ELR (cell line): Measurements from ENCODE around the gene MYO1E.
A peak's percentile ranks its signal among the peaks of the same experiment; 100 is the strongest.
"Not testable (repeated sequence)": the region's sequence is repeated elsewhere in the genome, so short reads cannot be mapped to it uniquely, and the experiment has no call there.

ENCODE experiments used
- DNase-seq: peaks from one replicate; pipeline ENCODE4 v3.0.0-alpha.2; 2015; ENCODE audit warnings: low read depth

MYO1E gene

GRCh38 chr15:59387196-59387878 is 14.7 kb upstream of the MYO1E start:
- DNase-seq: not testable (repeated sequence)

DNA sequence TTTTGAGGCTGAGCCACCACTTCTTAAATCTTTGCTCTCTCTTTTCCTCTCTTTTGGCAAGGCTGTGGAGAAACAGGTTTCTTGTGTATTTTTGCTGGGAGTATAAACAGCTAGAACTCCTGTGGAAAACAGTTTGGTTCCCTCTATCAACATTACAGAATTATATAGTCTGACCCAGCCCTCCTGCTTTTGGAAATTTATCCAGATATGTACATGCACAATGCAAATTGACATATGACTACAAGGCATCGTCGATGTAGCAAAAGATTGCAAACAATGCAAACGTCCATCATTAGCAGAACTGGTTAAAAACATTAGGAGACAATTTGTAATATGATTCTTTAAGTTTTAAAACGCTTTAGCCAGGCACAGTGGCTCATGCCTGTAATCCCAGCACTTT is 12.5 kb upstream of the MYO1E start:
- DNase-seq: no peak

DNA sequence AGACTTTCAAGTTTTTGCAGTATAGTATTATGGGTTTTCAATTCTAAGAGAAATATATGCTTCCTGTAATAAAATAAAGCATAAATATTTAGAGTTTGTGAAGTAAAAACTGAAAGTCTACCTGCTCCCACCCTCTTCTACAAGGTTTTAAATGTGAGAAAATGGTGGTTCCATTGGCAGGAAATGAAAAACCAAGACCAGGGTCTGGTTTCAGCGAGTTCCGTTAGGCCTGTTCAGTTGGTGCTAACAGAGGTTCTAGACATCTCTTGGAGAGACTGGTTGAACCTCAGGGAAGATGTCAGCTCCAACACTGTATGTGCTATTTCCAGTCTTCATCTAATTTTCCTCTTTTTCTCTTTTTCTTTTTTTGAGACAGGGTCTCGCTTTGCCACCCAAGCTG is 11.8 kb upstream of the MYO1E start:
- DNase-seq: no peak

DNA sequence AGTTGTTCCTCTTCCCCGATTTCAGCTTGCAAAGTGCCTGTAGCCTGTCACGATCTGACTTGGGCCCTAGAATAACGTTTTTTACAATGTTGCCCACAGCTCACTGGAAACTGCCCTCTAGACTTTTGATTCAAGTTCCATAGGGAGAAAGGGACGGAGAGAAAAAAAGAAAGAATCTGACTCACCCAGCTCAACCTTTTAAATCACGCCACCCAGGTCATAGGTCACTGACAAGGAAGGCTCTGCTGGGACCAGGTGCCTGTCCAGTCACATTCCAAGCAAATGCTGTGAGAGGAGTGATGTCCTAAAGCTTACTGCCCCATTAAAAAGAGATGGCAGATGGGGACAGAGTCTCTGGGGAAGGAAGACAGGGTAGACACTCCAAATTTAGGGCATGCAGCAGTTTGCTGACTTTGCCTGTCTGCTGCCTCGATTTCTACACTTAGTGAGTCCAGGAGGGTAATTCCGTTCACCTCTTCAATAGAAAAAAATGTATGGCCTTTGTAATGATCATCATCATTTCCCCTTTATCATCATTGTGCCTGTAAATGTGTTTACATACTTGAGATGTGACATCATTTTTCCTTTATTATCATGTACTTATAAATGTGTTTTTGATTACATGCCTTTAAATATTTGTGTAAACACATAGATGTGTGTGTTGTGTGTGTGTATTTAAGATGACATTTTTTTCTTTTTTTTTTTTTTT is 8.4 kb upstream of the MYO1E start:
- DNase-seq: peak; percentile 55

DNA sequence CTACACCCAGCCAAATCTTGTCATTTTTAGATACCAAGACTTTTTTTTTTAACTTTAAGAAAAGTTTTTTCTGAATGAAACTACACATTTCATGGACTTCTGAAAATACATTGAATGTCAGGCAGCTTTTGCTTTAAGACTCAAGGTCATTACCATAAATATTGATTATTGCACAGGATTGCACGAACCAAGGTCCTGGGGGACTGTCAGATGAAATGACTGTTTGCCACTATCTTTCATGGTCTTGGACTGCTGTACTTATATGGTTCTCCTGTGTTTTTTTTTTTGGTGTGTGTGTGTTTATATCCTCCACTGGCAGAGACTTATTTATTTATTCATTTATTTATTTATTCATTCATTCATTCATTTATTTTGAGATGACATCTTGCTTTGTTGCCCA is 6.9 kb upstream of the MYO1E start:
- no peak for DNase-seq

DNA sequence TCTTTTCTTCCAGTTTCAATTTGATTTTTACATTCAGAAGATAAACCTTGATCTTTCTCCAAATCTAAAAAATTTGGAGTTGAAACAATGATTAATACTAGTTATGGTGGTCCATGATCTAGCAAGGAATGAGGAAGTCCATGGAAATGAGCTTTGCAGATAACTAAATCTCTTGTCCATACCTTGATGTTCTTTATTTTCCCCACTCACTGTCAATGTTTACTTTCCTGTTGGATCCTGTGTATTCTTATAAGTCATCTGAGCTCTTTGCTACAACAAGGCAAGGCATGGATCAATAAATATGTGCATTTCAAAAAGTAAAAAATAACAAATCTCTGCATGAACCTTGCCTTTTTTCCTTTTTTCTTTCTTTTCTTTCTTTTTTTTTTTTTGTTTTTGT is 6.2 kb upstream of the MYO1E start:
- no peak for DNase-seq

DNA sequence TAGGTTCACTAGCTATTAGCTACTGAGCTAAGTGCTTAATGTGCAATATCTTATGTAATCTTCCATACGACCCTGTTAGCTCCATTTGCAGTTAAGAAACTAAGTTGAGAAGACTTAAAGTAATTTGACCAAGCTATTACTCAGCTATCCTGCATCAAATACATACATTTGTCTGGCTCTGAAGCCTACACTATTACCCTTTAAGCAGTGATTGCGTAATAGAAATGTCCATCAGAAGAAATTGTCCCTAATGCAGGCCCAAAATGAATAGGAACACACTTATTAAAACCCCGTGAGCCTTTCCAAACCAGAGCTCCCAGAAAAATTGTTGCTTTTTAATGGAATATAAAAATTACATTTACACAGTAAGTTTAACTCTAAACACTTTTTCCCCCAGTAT is 5.3 kb upstream of the MYO1E start:
- DNase-seq: no peak

DNA sequence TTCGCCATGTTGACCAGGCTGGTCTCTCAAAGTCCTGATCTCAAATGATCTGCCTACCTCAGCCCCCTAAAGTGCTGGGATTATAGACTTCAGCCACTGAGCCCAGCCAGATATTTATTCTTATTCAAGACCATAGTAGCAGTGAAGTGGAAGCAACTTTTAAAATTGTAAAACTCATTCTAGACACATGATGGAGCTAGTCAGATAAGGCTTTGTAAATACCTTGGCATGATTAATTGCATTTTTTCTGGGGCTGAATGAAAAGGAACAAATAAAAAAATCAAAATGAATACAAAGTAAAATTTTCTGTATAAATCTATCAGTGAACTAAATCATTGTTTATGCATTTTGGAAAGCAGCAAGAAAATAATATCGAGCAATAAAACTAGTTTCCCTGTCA is 4.1 kb upstream of the MYO1E start:
- peak; percentile 29 for DNase-seq

- no peak for DNase-seq
Observed at GRCh38 chr15:59373215-59373614, 544 bp upstream of the MYO1E start.

DNA sequence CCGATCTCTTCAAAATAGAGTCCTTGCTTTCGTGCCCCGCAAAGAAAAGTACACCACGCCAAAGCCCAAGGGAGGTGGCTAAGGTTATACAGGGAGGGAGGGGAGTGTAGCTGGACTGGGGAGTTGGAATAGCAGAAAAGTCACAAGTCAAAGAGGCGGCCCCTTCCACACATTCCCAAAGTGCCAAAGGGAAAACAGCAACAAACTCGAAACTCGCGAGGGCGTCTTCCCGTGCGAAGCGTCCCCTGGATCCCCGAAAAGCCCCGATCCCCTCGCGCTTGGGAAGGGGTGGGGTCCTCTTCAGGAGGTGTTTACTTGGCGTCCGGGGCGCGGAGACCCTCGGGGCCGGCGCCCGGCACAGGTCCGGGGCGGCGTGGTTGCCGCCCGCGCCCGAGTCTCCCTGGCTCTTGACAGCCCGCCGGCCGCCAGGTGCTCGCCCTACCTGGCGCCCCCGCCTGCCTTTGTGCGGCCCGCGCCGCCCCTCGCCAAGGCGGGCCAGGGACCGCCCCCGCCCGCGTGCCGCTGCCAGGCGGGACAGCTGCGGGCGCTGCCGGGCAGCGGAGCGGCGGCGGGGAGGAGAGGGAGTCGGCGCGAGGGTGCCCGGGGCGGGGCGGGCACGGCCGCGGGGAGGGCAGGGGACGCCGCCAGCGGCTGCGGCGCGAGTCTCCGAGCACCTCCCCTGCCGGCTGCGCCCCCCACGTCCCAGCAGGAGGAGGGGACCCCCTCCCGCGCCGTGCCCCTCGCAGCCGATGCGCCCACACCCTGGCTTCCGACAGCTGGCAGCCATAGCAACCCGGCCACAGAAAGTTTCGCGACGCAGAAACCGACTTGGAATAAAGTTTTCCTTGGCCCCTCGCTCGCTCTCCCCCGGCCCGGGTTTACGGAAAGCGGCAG is 966 bp downstream of the MYO1E start:
- peak; percentile 42 for DNase-seq

GRCh38 chr15:59369597-59369996 is 3.1 kb downstream of the MYO1E start:
- peak; percentile 59 for DNase-seq

DNA sequence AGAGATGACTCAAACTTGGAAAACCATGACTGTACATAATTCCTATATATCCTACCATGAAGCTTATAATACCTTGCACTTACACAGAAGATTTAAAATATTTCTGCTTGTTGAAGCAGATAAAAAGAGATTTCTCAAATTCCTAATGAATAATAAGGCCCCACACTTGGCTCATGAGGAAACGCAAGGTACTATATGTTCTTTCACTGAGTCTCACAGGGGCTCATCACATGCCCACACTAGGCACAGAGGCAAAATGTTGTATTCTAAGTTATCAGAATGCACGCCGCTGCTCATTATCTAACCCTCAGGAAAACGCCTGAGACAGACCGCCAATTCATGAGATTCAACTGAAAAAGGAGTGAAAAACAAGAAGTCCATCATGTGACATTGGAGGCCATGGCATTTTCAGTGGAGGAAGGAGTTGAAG is 5.6 kb downstream of the MYO1E start:
- DNase-seq: peak; percentile 47

DNA sequence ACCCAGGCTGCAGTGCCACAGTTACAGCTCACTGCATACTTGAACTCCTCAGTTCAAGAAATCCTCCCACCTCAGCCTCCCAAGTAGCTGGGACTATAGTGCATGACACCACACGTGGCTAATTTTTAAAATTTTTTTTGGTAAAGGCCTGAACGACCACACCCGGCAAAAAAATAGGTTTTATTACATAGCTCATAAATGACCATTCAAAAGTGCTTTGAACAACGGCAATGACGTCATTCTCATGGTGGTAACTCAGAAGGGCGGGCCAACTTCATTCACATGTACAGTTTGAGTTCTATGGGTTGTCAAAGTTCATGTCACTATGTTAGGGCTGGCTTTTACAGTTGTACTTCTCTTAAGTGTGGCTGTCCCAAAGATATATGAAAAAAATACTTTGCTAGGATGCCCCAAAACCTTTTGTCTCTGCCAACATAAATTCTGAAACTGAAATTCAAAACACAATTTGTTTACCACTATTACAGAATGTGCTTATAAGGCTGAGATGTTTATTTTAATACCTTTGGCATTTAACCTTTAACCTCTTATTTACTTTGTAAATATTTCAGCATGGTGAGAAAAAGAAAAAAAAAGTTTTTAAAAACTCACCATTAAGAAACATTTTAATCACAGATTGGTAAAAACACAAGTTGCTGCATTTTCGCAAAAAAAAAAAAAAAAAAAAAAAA is 6.2 kb downstream of the MYO1E start:
- DNase-seq: peak; percentile 40

GRCh38 chr15:59364248-59364647 is 8.4 kb downstream of the MYO1E start:
- peak; percentile 77 for DNase-seq

DNA sequence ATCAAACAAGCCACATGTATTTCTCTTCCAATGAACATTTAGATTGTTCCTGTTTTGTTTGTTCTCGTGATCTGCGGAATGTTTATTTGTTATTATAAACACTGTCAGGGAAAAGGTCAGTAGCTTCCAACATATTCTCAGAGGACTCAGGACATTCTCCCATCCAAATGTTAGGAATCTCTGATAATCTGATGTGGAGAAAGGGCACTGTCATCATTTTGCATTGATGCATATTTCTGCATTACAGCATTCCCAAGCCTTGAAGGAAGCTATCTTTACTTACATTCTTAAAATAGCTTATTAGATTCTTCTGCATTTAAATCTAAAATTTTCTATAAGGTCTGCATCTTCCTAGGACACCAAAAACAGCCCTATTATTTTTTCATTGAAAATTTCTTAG is 10.3 kb downstream of the MYO1E start:
- DNase-seq: no peak

GRCh38 chr15:59360896-59361295 is 11.8 kb downstream of the MYO1E start:
- no peak for DNase-seq

DNA sequence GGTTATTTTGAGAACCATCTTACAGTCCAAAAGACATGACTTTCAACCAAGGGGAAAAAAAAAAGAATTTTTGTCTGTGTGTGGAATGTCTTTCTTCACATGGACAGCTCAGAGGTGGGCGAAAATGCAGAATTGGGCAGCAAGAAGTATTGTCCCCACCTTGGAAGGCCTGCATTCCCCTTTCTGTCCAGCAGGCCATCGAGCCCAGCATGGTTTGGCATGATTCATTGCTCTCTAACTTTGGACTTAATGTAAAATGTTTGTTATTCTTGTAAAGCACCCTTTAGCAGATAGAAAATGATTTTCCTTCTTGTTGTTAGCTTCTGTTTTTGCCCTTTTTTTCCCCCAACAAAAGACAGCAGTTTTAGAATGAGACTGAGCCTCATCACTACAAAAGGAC is 12.4 kb downstream of the MYO1E start:
- peak; percentile 27 for DNase-seq

GRCh38 chr15:59355730-59356129 is 16.9 kb downstream of the MYO1E start:
- no peak for DNase-seq

GRCh38 chr15:59354417-59355031 is 18.1 kb downstream of the MYO1E start:
- no peak for DNase-seq

DNA sequence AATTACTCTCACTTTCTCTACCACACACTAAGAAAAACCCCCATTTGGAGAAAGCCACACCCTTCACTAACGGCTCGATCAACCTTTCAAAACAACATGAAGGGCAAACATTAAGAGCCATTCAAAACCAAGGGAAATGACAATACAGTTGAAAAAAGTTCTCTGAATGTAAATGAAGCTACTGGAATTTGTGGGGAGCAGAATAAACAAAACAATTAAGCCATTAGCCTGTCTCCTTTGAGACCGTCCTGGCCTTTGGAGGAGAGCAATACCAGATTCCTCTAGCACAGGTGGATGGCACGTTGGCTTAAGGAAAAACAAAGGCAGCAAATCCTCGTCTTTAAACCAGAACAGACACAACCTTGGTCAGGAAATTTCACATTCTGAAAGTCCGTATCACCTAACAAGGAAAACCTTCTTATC is 18.7 kb downstream of the MYO1E start:
- no peak for DNase-seq

GRCh38 chr15:59352683-59353082 is 20.0 kb downstream of the MYO1E start:
- no peak for DNase-seq

GRCh38 chr15:59352189-59352588 is 20.5 kb downstream of the MYO1E start:
- no peak for DNase-seq
